GM21528 (cell line): Measurements from ENCODE around the gene KRTAP12-4.
"Not testable (repeated sequence)": the region's sequence is repeated elsewhere in the genome, so short reads cannot be mapped to it uniquely, and the experiment has no call there.

Source experiments
- ATAC-seq: cut with Tn5 transposase; IDR thresholded peaks from one replicate; pipeline ENCODE4 v1.9.1; 2021; ENCODE audit warnings: mild to moderate bottlenecking, moderate library complexity; ENCODE audit not compliant: unreplicated experiment, low FRiP score

The KRTAP12-4 gene

GRCh38 chr21:44614161-44614631 is 40.3 kb downstream of the KRTAP12-4 start:
- no peak for ATAC-seq

- ATAC-seq: no peak
Observed at GRCh38 chr21:44613386-44614155, 40.9 kb downstream of the KRTAP12-4 start.

GRCh38 chr21:44612669-44613229 is 41.7 kb downstream of the KRTAP12-4 start:
- ATAC-seq: no peak

- ATAC-seq: no peak
Observed at GRCh38 chr21:44612029-44612486, 42.4 kb downstream of the KRTAP12-4 start, which contains the start of gene KRTAP10-8. Gene KRTAP10-8 (plus strand): TSS chr21:44612079. CDS start chr21:44612101, 22 bp downstream.

GRCh38 chr21:44611551-44611950 is 42.9 kb downstream of the KRTAP12-4 start:
- ATAC-seq: no peak

GRCh38 chr21:44610157-44610843 is 44.2 kb downstream of the KRTAP12-4 start:
- ATAC-seq: not testable (repeated sequence)

- ATAC-seq: no peak
Observed at GRCh38 chr21:44609193-44609592, 45.3 kb downstream of the KRTAP12-4 start.

- no peak for ATAC-seq
Observed at GRCh38 chr21:44606495-44606894, 48.0 kb downstream of the KRTAP12-4 start.
